HG02763 (cell line): ENCODE measurements around the gene CTNNA2.

ENCODE experiments used
- ATAC-seq: cut with Tn5 transposase; IDR thresholded peaks from one replicate; pipeline ENCODE4 v1.9.1; 2021; ENCODE audit warnings: mild to moderate bottlenecking, moderate library complexity; ENCODE audit not compliant: unreplicated experiment

The CTNNA2 gene

DNA sequence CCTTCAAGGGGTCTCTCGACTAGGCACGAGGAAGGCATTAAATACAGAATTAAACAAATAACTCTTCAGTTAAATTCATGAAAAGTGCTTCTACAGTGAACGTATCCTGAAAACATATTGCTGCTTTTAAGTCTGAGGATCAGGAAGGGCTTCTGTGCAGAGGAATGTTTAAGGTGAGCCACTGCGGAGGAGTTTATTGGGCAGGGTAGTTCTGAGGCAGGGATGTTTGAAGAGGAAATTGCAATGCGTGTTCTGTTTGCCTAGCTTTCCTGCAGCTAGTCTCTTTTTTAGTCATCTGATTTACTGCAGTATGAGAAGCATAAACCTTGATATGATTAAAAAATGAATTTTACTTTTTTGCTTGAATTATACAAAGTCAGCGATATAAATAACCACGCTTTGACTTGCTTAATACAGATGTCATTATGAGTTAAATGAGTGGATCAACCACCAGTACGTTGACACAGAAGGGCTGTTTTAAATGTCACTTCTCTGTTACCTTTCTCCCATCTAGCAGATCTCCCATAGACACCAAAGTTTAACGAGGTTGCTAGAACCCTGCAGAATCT, 98.7 kb downstream of the CTNNA2 start:
- no peak for ATAC-seq

DNA sequence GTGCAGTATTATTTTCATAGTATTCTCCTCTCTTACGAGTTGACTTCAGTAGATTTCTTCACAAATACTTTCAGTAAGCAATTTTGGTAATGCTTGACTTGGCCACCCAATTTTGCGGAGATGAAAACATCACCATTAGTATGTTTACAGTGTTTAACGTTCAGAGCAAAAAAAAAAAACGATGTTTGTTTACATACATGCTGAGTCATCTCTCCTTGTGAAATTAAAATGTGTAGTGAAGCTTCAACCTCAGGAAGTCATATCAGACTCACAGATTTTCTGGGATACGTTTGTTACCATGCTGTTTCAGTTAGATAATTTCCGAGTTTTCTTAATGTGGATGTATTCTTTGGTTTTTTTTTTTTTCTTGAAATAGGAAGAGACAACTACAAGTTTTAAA, 100.1 kb downstream of the CTNNA2 start:
- ATAC-seq = no peak

DNA sequence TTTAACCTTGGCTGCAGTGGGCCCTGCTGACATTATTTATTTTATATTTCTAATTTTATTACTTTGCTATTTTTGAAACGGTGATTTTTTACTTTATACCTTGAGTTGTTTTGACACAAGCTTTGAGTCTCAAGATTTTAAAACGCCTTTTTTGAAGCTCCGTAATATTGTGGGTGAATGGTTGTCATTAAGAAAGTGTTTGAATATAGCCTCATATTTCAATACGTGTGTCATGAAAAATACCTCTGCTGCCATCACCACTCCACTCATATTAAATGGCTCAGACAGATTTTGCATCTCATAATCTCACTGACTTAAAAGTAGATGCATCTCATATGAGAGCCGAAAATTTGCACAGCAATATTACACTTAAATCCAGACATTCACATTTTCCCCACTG, 106.6 kb downstream of the CTNNA2 start:
- ATAC-seq = no peak

DNA sequence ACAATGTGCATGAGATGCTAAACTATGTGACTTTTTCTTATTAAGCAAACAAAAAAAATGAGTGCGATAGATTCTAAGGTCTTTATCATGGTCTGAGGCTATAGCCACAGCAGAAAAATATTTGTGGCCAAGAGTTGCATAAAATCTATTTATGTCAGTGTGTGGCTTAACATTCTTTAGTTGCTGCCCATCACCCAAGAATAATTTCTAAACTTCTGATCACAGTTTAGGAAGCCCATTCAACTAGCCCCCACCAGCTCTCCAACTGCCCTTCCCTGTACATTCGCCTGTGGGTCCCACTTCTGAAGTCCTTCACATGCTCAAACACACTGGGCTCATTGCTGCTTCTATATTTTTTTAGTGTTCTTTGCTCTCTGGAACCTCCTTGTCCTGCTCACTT, 107.1 kb downstream of the CTNNA2 start:
- ATAC-seq = no peak

DNA sequence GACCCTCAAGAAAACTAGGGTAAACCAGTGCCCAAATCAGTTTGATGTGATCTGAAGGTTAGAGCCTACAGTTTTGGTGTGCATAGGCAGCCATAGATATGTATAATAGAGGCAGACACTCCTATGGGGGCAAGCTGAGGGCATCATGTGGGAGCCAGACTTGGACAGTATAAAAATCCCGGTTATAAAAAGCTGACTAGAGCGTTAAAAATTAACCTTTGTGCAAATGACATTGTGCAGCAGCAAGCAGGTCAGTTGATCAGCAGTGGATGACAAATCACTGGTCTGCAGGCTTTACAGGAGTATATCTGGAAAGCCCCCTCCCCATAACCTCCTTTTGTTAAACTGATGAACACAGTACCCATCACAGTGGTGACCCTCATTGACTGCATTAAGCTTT, 107.8 kb downstream of the CTNNA2 start:
- ATAC-seq = no peak

DNA sequence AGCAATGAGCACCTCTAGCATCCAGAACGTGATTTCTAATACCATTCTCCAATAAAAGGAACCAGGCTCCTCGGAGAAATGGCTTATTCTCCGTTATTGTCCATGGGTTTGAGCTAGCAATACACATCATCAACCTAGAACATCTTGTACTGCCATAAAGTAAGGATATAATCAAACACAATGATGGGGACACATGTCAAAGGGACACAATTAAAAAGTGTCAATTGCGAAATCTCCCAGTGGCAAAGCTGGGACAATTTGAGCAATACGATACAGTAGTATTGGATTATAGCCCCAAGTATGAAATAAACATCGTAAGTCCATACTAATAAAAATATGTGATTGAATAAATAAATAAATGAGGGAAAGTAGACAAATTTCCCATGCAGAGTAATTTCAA, 108.4 kb downstream of the CTNNA2 start:
- ATAC-seq = no peak

DNA sequence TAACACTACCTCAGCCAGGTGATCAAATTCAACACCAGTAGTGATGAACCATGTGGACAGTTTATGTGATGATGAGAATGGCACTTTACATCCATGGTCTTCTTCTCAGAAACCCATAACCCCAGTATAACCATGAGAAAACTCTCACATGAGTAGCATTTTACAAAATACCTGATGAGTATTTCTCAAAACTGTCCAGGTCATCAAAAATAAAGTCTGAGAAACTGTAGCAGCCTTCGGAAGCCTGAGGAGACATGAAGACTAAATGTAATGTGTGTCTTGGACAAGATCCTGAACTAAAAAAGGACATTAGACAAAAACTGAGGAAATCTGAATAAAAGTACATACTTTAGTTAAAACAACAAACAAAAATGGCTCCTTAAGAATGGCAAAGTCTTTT, 108.9 kb downstream of the CTNNA2 start:
- ATAC-seq = no peak

DNA sequence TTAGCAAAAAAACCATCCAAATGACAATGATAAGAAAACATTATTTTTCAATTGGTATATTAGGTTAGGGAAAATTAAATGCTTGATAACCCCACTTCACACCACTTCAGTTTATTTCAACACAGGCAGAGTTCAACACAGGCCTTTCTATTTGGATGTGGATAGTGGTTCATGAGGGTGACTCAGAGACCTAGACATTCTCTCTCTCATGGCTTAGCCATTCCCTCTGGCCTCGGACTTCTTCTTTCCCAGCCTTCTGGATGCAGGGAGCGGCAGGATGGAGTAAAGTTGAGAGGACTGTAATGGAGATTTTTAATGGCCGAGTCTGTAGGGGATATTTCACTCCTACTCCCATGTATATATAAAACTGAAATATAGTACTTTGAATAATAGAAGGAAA, 109.7 kb downstream of the CTNNA2 start:
- no peak for ATAC-seq

DNA sequence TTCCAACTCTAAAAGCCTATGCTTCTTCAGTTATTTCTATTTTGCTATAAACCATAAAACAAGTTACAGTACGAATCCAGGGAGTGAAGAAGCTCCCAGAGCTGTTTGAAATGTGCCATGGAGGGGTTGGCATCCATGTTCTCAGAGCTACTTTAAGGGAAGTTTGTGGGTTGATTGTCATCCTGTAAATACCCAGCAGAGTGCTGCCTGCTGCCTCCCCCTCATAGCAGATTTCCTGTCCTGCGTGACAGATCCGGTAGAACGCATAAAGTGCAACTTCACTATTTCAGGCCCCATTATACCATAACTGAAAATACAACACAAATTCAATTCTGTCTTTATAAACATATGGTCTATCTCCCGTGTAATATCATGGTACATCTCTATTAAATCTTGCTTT, 114.4 kb downstream of the CTNNA2 start:
- no peak for ATAC-seq

DNA sequence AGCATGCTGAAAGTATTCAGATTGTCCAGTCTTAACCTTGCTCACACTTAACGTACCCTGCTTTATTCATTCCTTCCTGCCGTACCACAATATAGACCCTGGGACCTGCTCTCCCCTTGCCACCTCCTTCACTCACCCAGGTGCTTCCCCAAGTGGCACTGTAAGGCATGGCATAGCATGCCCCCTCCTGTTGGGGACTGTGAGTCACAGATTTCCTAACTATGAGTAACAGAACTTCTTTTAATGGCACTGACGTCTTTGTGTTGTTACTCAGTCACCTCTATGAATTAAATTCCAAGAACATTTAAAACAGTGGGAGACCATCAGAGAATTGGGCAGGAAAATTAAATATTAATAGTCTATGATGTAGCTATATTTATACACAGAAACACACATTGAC, 117.2 kb downstream of the CTNNA2 start:
- no peak for ATAC-seq

DNA sequence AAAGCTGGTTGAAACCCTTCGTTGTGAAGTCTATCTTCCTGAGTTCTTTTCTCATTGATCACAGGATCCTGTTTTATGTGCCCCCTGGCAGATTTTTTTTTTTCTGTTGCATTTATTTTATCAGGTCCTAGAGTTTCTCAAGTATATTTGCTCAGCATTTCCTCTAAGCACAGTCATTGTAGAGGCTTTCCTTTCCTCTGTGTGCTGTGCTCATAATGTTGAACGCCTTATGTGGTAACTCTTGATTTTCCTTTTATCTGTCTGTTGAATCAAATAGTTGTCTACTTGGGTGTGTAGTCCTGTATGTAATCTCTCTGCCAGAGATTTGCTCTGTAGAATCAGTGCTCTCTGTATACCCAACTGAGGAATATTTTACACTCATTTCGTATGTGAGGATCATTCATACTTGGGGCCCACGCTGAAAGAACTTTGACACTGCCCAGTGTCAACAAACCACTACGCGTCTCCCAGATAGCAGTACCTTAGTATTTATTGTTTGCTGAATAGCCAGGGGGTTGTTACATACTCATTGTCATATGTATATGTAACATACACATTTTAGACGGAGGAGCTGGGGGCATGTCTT, 118.2 kb downstream of the CTNNA2 start:
- no peak for ATAC-seq

DNA sequence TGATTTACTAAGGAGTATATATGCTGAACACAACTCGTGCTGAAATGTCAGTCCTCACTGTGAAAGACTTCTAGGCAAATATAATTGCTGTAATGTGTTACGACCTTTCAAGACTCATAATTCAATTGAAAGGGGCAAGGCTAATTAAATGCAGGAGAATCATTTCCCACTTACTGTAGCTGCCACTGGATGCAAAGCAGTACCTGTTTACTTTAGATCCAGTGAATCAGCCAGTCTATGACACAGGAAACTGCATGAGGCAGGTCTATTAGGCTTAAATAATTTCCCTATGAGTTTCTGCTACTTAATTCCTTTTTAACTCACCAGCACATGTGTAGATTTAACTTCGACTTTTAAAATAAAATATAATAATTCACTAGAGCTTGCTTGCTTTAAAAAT, 125.6 kb downstream of the CTNNA2 start:
- ATAC-seq = no peak

DNA sequence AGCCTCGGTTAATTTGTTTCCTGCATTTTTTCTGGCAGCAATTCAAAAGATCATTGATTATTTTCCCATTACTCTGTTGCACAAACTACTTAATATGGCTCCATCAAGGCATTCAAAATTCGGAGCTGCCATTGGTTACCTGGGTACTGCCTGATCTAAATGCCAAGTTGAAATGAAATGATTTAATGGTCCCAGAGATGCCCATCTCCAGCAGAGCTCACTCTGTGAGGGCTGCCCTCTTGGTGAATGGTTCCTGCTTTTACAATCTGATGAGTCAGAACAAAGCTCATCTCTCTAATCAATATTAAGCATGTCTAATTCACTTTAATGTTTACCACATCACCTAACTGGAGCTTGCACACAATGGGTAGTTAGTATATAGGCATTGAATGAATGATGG, 126.1 kb downstream of the CTNNA2 start:
- ATAC-seq = no peak

DNA sequence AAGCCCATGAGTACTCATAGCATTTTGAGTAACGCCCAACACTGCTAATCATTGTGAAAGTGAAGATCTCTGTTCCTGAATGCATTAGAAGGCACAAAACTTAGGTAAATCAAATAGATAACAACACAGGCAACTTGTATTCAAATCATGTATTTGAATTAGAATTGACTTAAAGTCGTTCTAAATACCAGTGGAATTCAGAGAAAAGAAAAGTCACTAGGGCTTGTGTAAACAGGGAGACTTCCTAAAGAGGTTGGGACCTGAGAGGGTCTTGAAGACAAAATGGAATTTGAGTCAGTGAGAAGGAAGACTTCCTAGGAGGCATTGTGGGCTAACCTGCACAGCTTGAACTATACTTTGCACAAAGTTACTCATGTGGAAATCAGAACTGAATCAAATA, 127.2 kb downstream of the CTNNA2 start:
- no peak for ATAC-seq

DNA sequence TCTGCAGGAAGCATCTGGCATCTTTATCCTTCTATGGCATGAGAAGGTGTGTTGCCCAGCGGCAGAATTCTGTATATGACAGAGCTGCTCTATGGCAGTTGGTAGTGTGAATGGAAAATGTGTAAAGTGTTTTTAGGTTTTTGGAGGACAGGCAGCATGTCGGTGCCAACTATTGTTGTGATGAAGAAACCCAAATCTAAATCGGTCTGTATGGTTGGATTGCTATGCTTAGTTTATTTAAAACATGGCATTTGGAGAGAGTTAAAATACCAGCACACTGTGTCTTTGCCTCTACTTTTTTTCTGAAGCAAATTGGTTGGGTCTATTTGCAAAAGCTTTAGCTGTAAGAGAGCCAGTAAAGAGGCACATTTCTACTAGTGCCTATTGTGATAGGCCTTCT, 136.7 kb downstream of the CTNNA2 start:
- no peak for ATAC-seq

DNA sequence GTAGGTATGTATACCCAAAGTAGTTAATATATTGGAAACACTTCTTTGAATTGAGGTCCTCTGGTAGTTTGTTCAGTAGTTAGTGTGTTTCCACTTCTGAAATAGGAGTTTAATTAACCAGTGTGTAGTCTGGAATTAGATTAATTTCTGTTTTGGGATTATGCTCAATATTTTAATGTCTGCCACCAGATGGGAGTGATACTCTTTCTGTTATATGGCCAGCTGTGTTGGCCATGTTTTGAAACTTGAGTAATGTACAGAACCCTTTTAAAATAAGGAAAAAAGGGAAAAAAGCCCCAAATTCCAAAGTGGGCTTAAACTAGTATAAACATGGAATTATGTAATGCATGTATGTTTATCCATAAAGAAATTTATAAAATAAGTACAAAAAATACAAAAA, 147.7 kb downstream of the CTNNA2 start:
- no peak for ATAC-seq

DNA sequence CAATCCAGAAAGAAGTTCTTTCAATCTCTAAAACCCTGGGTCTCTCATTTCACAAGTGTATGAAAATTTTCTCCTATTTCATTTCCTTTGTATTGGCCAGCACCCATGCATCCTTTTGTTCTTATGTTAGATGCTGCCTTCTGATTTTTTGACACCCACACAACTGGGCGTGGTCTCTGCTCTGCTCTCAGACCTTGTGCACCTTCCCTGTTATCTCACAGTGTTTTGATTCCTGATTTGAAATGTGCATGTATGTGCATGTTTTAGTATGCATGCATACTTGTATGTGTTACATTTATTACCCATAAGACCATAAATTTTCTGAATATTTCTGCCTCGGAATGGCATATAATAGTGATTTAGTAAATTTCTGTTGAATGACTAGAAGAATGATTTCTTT, 152.2 kb downstream of the CTNNA2 start:
- ATAC-seq = no peak

DNA sequence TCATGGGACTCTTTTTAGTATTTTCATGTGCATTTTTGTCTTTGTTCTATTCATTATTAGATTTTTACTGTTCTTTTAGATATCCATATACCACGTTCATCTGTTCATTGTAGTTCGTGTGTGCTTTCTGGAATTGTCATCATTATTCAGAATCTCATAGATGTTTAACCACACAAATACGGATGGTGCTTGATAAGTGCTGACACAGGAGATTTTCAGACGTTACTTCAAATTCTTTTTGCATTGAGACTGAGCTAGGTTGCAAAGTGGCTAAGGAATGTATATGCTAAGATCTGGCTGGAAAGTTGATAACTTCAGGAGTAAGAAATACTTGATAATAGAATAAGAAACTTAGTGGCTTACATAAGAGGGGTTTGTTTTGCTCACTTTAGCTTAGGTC, 153.6 kb downstream of the CTNNA2 start:
- ATAC-seq = no peak

DNA sequence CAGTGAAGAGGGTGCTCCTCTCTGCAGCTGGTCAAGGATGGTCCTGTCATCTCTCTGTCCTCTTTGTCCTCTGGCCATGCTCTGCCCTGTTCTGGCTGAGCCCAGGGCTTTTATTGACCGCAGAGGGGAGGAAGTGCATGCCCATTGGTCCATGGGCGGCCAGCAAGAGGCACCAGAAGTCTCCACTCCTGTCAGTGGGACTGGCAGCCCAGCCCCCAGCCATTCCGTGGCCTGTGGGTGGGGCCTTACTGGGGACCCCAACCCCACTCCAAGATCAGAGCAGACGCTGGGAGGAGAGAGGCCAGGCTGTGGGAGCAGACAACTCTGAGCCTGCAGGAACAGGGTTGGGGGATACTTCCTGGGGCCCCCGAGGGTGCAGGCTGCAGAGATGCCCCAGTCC, 156.9 kb downstream of the CTNNA2 start:
- no peak for ATAC-seq

DNA sequence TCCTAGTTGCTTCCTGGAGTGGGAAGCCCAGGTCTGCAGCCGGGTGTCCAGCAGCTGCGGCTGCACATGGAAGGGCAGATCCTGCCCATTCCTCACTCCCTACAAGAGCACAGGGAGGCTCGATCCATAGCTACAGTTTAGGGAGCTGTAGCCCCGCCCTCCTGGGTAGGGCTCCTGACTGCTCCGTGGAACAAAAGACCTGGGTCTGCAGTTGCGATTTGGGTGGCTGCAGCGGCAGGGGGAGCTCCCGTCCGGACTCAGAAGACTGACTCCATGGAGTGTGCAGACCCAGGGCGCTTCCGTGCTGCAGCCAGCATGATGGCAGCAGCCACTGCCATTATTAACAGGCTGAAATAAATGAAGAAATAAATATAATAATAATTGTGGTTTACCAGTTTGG, 157.3 kb downstream of the CTNNA2 start:
- ATAC-seq = no peak

DNA sequence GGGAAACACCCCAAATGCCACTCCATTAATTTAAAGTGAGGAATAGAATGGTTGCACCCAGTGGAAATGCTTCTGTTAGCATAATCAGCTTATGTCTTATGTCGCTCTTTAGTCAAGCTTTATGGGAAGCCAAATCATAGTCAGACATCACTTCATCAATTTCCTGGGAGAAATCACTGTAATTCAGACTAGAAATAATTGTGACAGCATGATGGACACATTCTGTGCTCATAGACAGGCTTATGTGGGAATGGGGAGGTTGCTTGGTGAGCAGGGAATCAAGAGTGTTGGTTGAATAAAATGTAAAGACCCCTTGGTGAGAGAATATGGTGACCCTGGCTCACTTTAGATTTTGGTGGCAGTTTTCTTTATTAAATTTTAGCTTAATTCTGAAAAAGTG, 174.0 kb downstream of the CTNNA2 start:
- ATAC-seq = no peak

DNA sequence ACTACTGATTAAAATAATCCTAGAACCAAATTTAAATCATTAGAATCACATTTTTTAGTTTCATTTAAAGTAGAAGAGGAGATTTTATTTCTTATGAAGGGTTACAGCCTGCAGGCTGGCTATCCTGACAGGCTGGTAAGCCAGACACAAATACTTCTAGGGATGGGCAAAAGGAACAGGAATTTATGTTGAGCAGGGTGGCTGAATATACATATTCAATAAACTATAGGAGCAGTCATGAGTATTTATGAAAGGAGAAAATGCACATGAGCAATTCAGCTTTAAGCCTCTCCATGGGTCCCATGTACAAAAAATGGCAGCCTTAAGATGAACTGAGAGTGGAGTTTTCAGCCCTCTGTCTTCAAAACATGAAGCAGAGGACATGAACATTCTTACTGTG, 182.4 kb downstream of the CTNNA2 start:
- no peak for ATAC-seq

DNA sequence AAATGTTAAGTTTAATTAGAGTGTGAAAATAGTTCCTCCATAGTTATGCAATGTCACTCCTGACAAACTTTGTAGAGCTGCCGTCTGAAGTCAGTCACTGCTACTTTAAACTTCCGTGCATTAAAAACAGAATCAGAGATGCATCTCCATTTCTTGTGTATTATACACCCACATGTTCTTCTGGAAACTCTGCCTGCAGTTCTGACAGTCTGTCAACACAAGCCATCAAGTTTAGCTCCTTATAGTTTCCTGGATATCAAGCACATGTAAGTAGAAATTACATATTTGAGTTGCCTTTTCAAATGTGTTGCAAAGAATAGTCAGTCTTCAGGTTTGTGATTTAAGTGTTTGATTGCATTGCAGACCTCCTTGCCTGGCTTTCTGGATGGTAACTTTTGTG, 184.3 kb downstream of the CTNNA2 start:
- no peak for ATAC-seq
